ENCODE measurements around the gene LRRC37B. TPM values are rescaled to one million over a fixed set of nuclear protein-coding genes. Genes with fewer than 3 reads are reported as not detected.
"Not testable (repeated sequence)": the region's sequence is repeated elsewhere in the genome, so short reads cannot be mapped to it uniquely, and the experiment has no call there.

The LRRC37B gene
- total RNA-seq (2022) (11.8 and 20.9 TPM in 2 replicates), Bru-seq, nascent RNA (percentile 61 among the genes with signal in this experiment), BruChase-seq, experiment 1, labeled RNA remaining after a 6-hour chase (percentile 66 among the genes with signal in this experiment), BruChase-seq, experiment 2, labeled RNA remaining after a 2-hour chase (percentile 73 among the genes with signal in this experiment)
- long read RNA-seq, partial matches to known transcripts = 9 of 31 reads
- long read RNA-seq, other reads (novel, unspliced or antisense) = 14 of 31 reads

- Mint-ChIP-seq H3K36me3 (ENCODE audit: insufficient read depth, unreplicated experiment) (peaks cover 5% of the 10 kb centered on the region), H3K4me1 (ENCODE audit: insufficient read depth, unreplicated experiment) (peaks cover 18% of the 10 kb centered on the region), H3K27me3 (ENCODE audit: insufficient read depth, unreplicated experiment) (no peaks in the 10 kb centered on the region), H3K4me3 (ENCODE audit: unreplicated experiment) (peak within 1 kb of the TSS; percentile 88), H3K27ac (ENCODE audit: low read depth, unreplicated experiment) (peak within 1 kb of the TSS; percentile 88), H3K9me3 (ENCODE audit: unreplicated experiment) (no peaks in the 10 kb centered on the region)
- CTCF ChIA-PET = interaction anchor here (0.6 to 4.5 kb wide), 15 partner anchors 8 to 572 kb away, joined by 3 to 46 read pairs (median 3); no protein-coding TSS in a partner anchor
- no TSS peak for BruUV-seq (replicated peaks)
- POLR2A ChIA-PET = interaction anchor here (0.6 to 3.3 kb wide), 8 partner anchors 8 to 135 kb away, joined by 3 to 40 read pairs (median 6); partner anchors contain the start of genes RHOT1 and SUZ12
- intact Hi-C loops (cut with micrococcal nuclease) = loop anchor here (2.0 kb wide), 1 partner anchor 132 kb away; no protein-coding TSS in a partner anchor
- peak; percentile 96 for TF ChIP-seq CTCF (IDR thresholded peaks at IDR 0.05; ENCODE audit: unreplicated experiment)
- DNase-seq (ENCODE audit: unreplicated experiment) = peak; percentile 81
These were observed at the start of gene LRRC37B for GRCh38 chr17:32006957-32007462. Gene LRRC37B (plus strand): TSS chr17:32007383. CDS start chr17:32021393, 14,010 bp downstream.

DNA sequence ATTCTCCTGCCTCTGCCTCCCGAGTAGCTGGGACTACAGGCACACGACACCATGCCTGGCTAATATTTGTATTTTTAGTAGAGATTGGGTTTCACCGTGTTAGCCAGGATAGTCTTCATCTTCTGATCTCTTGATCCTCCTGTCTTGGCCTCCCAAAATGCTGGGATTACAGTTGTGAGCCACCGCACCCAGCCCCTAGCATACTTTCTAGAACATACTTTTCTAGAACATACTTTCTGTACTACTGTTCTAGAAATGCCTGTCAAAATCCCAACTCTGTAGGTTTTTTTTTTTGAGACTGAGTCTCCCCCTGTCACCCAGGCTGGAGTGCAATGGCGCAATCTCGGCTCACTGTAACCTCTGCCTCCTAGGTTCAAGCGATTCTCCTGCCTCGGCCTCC lies 43.1 kb upstream of the LRRC37B start:
- not testable (repeated sequence) for BruUV-seq (replicated peaks)

GRCh38 chr17:31967648-31968047 lies 39.5 kb upstream of the LRRC37B start:
- no peak overlapping the region for H3K27ac Mint-ChIP-seq (ENCODE audit: low read depth, unreplicated experiment)
- intact Hi-C loops (cut with micrococcal nuclease) = no loop called here
- no peaks in the 10 kb centered on the region for H3K4me1 Mint-ChIP-seq (ENCODE audit: insufficient read depth, unreplicated experiment)
- ChIA-PET CTCF (no interaction called here), POLR2A (no interaction called here)
- TF ChIP-seq CTCF (IDR thresholded peaks at IDR 0.05; ENCODE audit: unreplicated experiment) = no peak
- DNase-seq (ENCODE audit: unreplicated experiment) = peak; percentile 6
- no peaks in the 10 kb centered on the region for H3K27me3 Mint-ChIP-seq (ENCODE audit: insufficient read depth, unreplicated experiment)
- peaks cover 86% of the 10 kb centered on the region for H3K36me3 Mint-ChIP-seq (ENCODE audit: insufficient read depth, unreplicated experiment)
- H3K9me3 Mint-ChIP-seq (ENCODE audit: unreplicated experiment) = no peaks in the 10 kb centered on the region
- BruUV-seq (replicated peaks) = no TSS peak
- no peak overlapping the region for H3K4me3 Mint-ChIP-seq (ENCODE audit: unreplicated experiment)

More for the DNA sequence above, 43.1 kb upstream of the LRRC37B start:
- H3K9me3 Mint-ChIP-seq (ENCODE audit: unreplicated experiment); H3K4me3 Mint-ChIP-seq (ENCODE audit: unreplicated experiment); H3K27me3 Mint-ChIP-seq (ENCODE audit: insufficient read depth, unreplicated experiment); H3K27ac Mint-ChIP-seq (ENCODE audit: low read depth, unreplicated experiment); DNase-seq (ENCODE audit: unreplicated experiment); intact Hi-C loops (cut with micrococcal nuclease); CTCF ChIA-PET; H3K4me1 Mint-ChIP-seq (ENCODE audit: insufficient read depth, unreplicated experiment): not testable (repeated sequence)
- POLR2A ChIA-PET = interaction anchor here (0.6 kb wide), 1 partner anchor 1442 kb away, joined by 3 read pairs; no protein-coding TSS in a partner anchor
- peaks cover 86% of the 10 kb centered on the region for H3K36me3 Mint-ChIP-seq (ENCODE audit: insufficient read depth, unreplicated experiment)

GRCh38 chr17:31970416-31970815 lies 36.8 kb upstream of the LRRC37B start:
- not testable (repeated sequence) for H3K27ac Mint-ChIP-seq (ENCODE audit: low read depth, unreplicated experiment); H3K4me1 Mint-ChIP-seq (ENCODE audit: insufficient read depth, unreplicated experiment)

DNA sequence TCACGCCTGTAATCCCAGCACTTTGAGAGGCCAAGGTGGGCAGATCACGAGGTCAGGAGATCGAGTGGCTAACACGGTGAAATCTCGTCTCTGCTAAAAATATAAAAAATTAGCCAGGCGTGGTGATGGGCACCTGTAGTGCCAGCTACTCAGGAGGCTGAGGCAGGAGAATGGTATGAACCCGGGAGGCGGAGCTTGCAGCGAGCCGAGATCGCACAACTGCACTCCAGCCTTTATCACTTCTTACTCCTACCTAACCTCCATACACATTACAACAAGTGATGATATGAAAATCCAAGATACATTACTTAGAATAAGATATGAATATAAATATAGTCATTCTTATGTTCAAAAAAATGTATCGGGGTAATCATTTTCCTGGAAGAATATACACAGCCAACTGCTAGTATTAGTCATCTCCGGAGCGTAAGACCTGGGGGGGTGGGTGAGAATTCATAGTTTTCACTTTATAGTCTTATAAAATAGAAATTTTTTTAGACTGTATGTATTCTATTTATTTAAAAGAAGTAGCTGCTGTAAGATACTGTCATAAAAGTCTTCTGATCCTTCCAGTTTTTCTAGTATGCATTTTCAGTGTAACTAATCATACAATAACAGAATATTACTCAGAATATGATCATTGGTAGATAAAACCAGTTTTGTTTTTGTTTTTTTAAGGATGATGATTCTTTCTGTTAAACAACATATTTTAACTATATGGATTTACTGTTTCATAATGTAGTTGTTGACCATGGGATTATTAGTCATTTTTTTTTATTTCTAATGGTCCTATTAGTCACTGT lies 32.7 kb upstream of the LRRC37B start:
- H3K36me3 Mint-ChIP-seq (ENCODE audit: insufficient read depth, unreplicated experiment) = peaks cover 63% of the 10 kb centered on the region
- H3K4me1 Mint-ChIP-seq (ENCODE audit: insufficient read depth, unreplicated experiment); H3K27me3 Mint-ChIP-seq (ENCODE audit: insufficient read depth, unreplicated experiment); intact Hi-C loops (cut with micrococcal nuclease); H3K9me3 Mint-ChIP-seq (ENCODE audit: unreplicated experiment); H3K4me3 Mint-ChIP-seq (ENCODE audit: unreplicated experiment); CTCF ChIA-PET; BruUV-seq (replicated peaks); POLR2A ChIA-PET; H3K27ac Mint-ChIP-seq (ENCODE audit: low read depth, unreplicated experiment): not testable (repeated sequence)
- DNase-seq (ENCODE audit: unreplicated experiment) = peak; percentile 8

More at GRCh38 chr17:31970416-31970815, 36.8 kb upstream of the LRRC37B start:
- H3K4me3 Mint-ChIP-seq (ENCODE audit: unreplicated experiment); CTCF ChIA-PET; intact Hi-C loops (cut with micrococcal nuclease); DNase-seq (ENCODE audit: unreplicated experiment); H3K27me3 Mint-ChIP-seq (ENCODE audit: insufficient read depth, unreplicated experiment); H3K9me3 Mint-ChIP-seq (ENCODE audit: unreplicated experiment); BruUV-seq (replicated peaks): not testable (repeated sequence)
- peaks cover 75% of the 10 kb centered on the region for H3K36me3 Mint-ChIP-seq (ENCODE audit: insufficient read depth, unreplicated experiment)
- POLR2A ChIA-PET = interaction anchor here (0.7 kb wide), 1 partner anchor 208 kb away, joined by 3 read pairs; no protein-coding TSS in a partner anchor

DNA sequence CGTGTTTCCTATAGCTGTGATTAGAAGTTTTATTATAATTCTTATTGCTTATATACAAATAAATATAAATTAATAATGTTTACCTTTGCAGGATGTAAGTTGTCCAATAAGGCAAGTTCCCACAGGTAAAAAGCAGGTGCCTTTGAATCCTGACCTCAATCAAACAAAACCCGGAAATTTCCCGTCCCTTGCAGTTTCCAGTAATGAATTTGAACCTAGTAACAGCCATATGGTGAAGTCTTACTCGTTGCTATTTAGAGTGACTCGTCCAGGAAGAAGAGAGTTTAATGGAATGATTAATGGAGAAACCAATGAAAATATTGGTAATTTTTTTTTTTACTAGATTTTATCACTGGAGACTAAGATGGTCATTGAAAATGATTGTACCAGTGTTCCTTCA lies 31.8 kb upstream of the LRRC37B start:
- DNase-seq (ENCODE audit: unreplicated experiment); H3K27ac Mint-ChIP-seq (ENCODE audit: low read depth, unreplicated experiment); H3K4me1 Mint-ChIP-seq (ENCODE audit: insufficient read depth, unreplicated experiment); H3K27me3 Mint-ChIP-seq (ENCODE audit: insufficient read depth, unreplicated experiment); intact Hi-C loops (cut with micrococcal nuclease); POLR2A ChIA-PET; H3K4me3 Mint-ChIP-seq (ENCODE audit: unreplicated experiment); H3K9me3 Mint-ChIP-seq (ENCODE audit: unreplicated experiment); BruUV-seq (replicated peaks); CTCF ChIA-PET: not testable (repeated sequence)
- H3K36me3 Mint-ChIP-seq (ENCODE audit: insufficient read depth, unreplicated experiment) = peaks cover 59% of the 10 kb centered on the region

DNA sequence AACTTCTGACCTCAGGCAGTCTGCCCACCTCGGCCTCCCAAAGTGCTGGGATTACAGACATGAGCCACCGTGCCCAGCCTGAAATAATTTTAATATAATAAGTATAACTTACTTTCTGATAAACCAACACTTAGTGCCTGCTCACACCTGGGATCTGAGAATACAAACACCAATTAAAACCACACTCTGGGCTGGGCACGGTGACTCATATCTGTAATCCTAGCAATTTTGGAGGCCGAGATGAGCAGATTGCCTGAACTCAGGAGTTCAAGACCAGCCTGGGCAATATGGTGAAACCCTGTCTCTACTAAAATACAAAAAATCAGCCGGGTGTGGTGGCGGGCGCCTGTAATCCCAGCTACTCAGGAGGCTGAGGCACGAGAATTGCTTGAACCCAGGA lies 15.4 kb upstream of the LRRC37B start:
- DNase-seq (ENCODE audit: unreplicated experiment); H3K4me3 Mint-ChIP-seq (ENCODE audit: unreplicated experiment); H3K27ac Mint-ChIP-seq (ENCODE audit: low read depth, unreplicated experiment); H3K27me3 Mint-ChIP-seq (ENCODE audit: insufficient read depth, unreplicated experiment); intact Hi-C loops (cut with micrococcal nuclease); H3K9me3 Mint-ChIP-seq (ENCODE audit: unreplicated experiment); H3K4me1 Mint-ChIP-seq (ENCODE audit: insufficient read depth, unreplicated experiment); BruUV-seq (replicated peaks): not testable (repeated sequence)
- peaks cover 92% of the 10 kb centered on the region for H3K36me3 Mint-ChIP-seq (ENCODE audit: insufficient read depth, unreplicated experiment)
- ChIA-PET POLR2A (interaction anchor here (1.2 kb wide), 1 partner anchor 15 kb away, joined by 3 read pairs; the partner anchor contains the start of gene LRRC37B), CTCF (interaction anchor here (0.6 kb wide), 1 partner anchor 659 kb away, joined by 5 read pairs; no protein-coding TSS in a partner anchor)
